HepG2 (cell line): ENCODE measurements around the gene FLAD1. TPM values are rescaled to one million over a fixed set of nuclear protein-coding genes. Genes with fewer than 3 reads are reported as not detected.
A peak's percentile ranks its signal among the peaks of the same experiment; 100 is the strongest.

ENCODE experiments used
- ATAC-seq: fragments of 200-7000 bp; cut with Tn5 transposase; 3 replicates; pipeline ENCODE4 v1.9.1; 2020; ENCODE audit warnings: mild to moderate bottlenecking, moderate library complexity
- BruUV-seq: library from RNA; stranded (reverse); fragments of 400-500 nt; replicated peaks from 2 replicates; lab custom pipeline; 2021; lab: Mats Ljungman, UMichigan
- CTCF ChIA-PET: fragments of 300-600 bp; formaldehyde crosslinking; extraction: SDS; loops from one replicate; lab custom pipeline; 2021; ENCODE audit warnings: low total read pairs, inconsistent platforms, low intra/inter-chr PET ratio; lab: Yijun Ruan, JAX
- POLR2A ChIA-PET: fragments of 350-600 bp; sonication (Branson Sonifier 250); formaldehyde crosslinking; loops from one replicate; lab custom pipeline; 2020; ENCODE audit warnings: antibody characterized with exemption, inconsistent platforms; lab: Yijun Ruan, JAX
- DNase-seq: peaks from one replicate; pipeline ENCODE4 v3.0.0-alpha.2; 2015; ENCODE audit warnings: low spot score
- FAIRE-seq: peaks from 3 replicates; lab custom pipeline; 2011; peaks lifted over from hg19 to GRCh38; lab: Jason Lieb, UNC
- H2AFZ ChIP-seq: one replicate; pipeline ENCODE4 v1.6.1; 2011; ENCODE audit warnings: low read length, inconsistent platforms
- H3K27ac ChIP-seq: fragments of 300-600 bp; 3 replicates; pipeline ENCODE4 v1.8.0; 2011; ENCODE audit warnings: mixed run types, mild to moderate bottlenecking, mixed read lengths, low read length, inconsistent platforms; ENCODE audit not compliant: insufficient read depth; ENCODE audit errors: extremely low read length
- H3K27me3 ChIP-seq, 2 experiments: fragments of 200-600 bp in 1 of 2; 2 replicates in 1 of 2; 3 replicates in 1 of 2; pipeline versions ENCODE4 v1.6.0 to v1.8.0; 2011; ENCODE audit warnings: low read length in 2 of 2, mild to moderate bottlenecking in 2 of 2, moderate library complexity in 2 of 2, inconsistent platforms in 1 of 2; ENCODE audit not compliant: insufficient read depth in 2 of 2, control insufficient read depth in 1 of 2
- H3K36me3 ChIP-seq, 2 experiments: fragments of 200-600 bp in 1 of 2; replicated peaks in 1 of 2; 2 replicates in 1 of 2; 3 replicates in 1 of 2; pipeline versions ENCODE4 v1.5.1 to v1.8.0; 2011; ENCODE audit warnings: low read length in 2 of 2, inconsistent platforms in 1 of 2; ENCODE audit not compliant: insufficient read depth in 2 of 2, control insufficient read depth in 1 of 2
- H3K4me1 ChIP-seq: 2 replicates; pipeline ENCODE4 v1.5.1; 2012; ENCODE audit warnings: low read length, inconsistent platforms; ENCODE audit not compliant: insufficient read depth
- H3K4me2 ChIP-seq: 2 replicates; pipeline ENCODE4 v1.6.0; 2011; ENCODE audit warnings: low read depth, low read length, inconsistent platforms
- H3K4me3 ChIP-seq, 3 experiments: fragments of 200-600 bp in 1 of 3; sonication (generic), shearing (Covaris generic) in 1 of 3; replicated peaks in 1 of 3; 2 replicates each; pipeline ENCODE4 v1.5.1; 2011 to 2016; ENCODE audit warnings: low read length in 3 of 3, inconsistent platforms in 2 of 3, low read depth in 2 of 3, mild to moderate bottlenecking in 2 of 3, control low read depth in 1 of 3, mixed read lengths in 1 of 3; ENCODE audit not compliant: insufficient read depth in 1 of 3
- H3K79me2 ChIP-seq: one replicate; pipeline ENCODE4 v1.6.1; 2011; ENCODE audit warnings: low read length, inconsistent platforms; ENCODE audit not compliant: insufficient read depth
- H3K9ac ChIP-seq: 2 replicates; pipeline ENCODE4 v1.6.0; 2011; ENCODE audit warnings: mild to moderate bottlenecking, low read depth, low read length, inconsistent platforms; ENCODE audit not compliant: insufficient read depth
- H3K9me3 ChIP-seq: 2 replicates; pipeline ENCODE4 v1.5.1; 2012; ENCODE audit warnings: mild to moderate bottlenecking, low read length
- H4K20me1 ChIP-seq: 2 replicates; pipeline ENCODE4 v1.6.0; 2011; ENCODE audit warnings: inconsistent platforms, mild to moderate bottlenecking, low read length, moderate library complexity; ENCODE audit not compliant: insufficient read depth
- ETS1 ChIP-seq: sonication (generic); formaldehyde crosslinking; IDR thresholded peaks from 2 replicates; pipeline ENCODE4 v1.4.0; 2020; ENCODE audit warnings: missing genetic modification reagents
- FOXJ3 ChIP-seq: sonication (generic); formaldehyde crosslinking; IDR thresholded peaks from 2 replicates; pipeline ENCODE4 v1.4.0; 2020; ENCODE audit warnings: missing genetic modification reagents, mild to moderate bottlenecking, borderline replicate concordance
- HDAC1 ChIP-seq: sonication (generic); formaldehyde crosslinking; IDR thresholded peaks from 2 replicates; pipeline ENCODE4 v1.5.1; 2020; ENCODE audit warnings: mild to moderate bottlenecking, missing genetic modification reagents
- HHEX ChIP-seq: IDR thresholded peaks from 2 replicates; pipeline ENCODE4 v1.6.1; 2016; ENCODE audit warnings: control low read depth
- HOXD1 ChIP-seq: sonication (generic); formaldehyde crosslinking; IDR thresholded peaks from 2 replicates; pipeline ENCODE4 v1.5.0; 2020; ENCODE audit warnings: missing genetic modification reagents
- KLF13 ChIP-seq: sonication (generic); formaldehyde crosslinking; IDR thresholded peaks from 2 replicates; pipeline ENCODE4 v1.4.0; 2020; ENCODE audit warnings: mild to moderate bottlenecking, missing genetic modification reagents
- KLF6 ChIP-seq: IDR thresholded peaks from 2 replicates; pipeline ENCODE4 v1.8.0; 2016; ENCODE audit warnings: missing biosample characterization, missing genetic modification reagents
- MTA3 ChIP-seq: sonication (generic); formaldehyde crosslinking; IDR thresholded peaks from 2 replicates; pipeline ENCODE4 v1.4.0; 2020; ENCODE audit warnings: missing genetic modification reagents
- NKX3-1 ChIP-seq: sonication (generic); formaldehyde crosslinking; IDR thresholded peaks from 2 replicates; pipeline ENCODE4 v1.5.0; 2020; ENCODE audit warnings: missing genetic modification reagents
- NR1H2 ChIP-seq: sonication (generic); formaldehyde crosslinking; IDR thresholded peaks from 2 replicates; pipeline ENCODE4 v1.8.1; 2022; ENCODE audit warnings: low read depth, missing genetic modification reagents, borderline replicate concordance
- POLR2AphosphoS5 ChIP-seq: IDR thresholded peaks from 2 replicates; pipeline ENCODE4 v1.6.1; 2012; ENCODE audit warnings: low read depth, low read length
- PTBP1 ChIP-seq: fragments of 200-400 bp; formaldehyde crosslinking; IDR thresholded peaks from 2 replicates; pipeline ENCODE4 v1.6.1; 2018; ENCODE audit warnings: low read length, low read depth; ENCODE audit not compliant: poor library complexity, severe bottlenecking
- RBM39 ChIP-seq: fragments of 200-400 bp; formaldehyde crosslinking; IDR thresholded peaks from one replicate; pipeline ENCODE4 v1.6.1; 2018; ENCODE audit warnings: antibody characterized with exemption, mild to moderate bottlenecking, low read depth, low read length; ENCODE audit not compliant: poor library complexity, severe bottlenecking
- YEATS4 ChIP-seq: sonication (generic); formaldehyde crosslinking; IDR thresholded peaks from 2 replicates; pipeline ENCODE4 v1.4.0; 2020; ENCODE audit warnings: missing genetic modification reagents, borderline replicate concordance
- YY1 ChIP-seq: IDR thresholded peaks from 2 replicates; pipeline ENCODE4 v1.6.1; 2011; ENCODE audit warnings: low read length, low read depth, moderate library complexity, mild to moderate bottlenecking; ENCODE audit not compliant: insufficient read depth, insufficient replicate concordance
- ZBTB4 ChIP-seq: sonication (generic); formaldehyde crosslinking; IDR thresholded peaks from 2 replicates; pipeline ENCODE4 v1.4.0; 2020; ENCODE audit warnings: missing genetic modification reagents, mild to moderate bottlenecking, borderline replicate concordance
- ZFP1 ChIP-seq: IDR thresholded peaks from 2 replicates; pipeline ENCODE4 v1.6.1; 2016
- ZFY ChIP-seq: sonication (generic); formaldehyde crosslinking; IDR thresholded peaks from 2 replicates; pipeline ENCODE4 v1.4.0; 2020; ENCODE audit warnings: missing genetic modification reagents
- ZNF317 ChIP-seq: sonication (generic); formaldehyde crosslinking; IDR thresholded peaks from 2 replicates; pipeline ENCODE4 v1.5.0; 2020; ENCODE audit warnings: mild to moderate bottlenecking, missing genetic modification reagents
- WGBS: methylation state at CpG from one replicate; pipeline ENCODE4 v1.1.6; 2017; ENCODE audit warnings: low lambda C conversion rate; 5-methylcytosine and 5-hydroxymethylcytosine counted together
- in situ Hi-C: cut with HindIII; loops from 2 replicates; pipeline ENCODE4 v1.10.0; 2017; ENCODE audit warnings: low pct_unique_long_range_greater_than_20kb; ENCODE audit not compliant: extremely low pct_ligation_motif_present
- intact Hi-C: fragments of 100-400 bp; cut with micrococcal nuclease; formaldehyde crosslinking; loops from one replicate; pipeline ENCODE4 v1.10.0; 2022; ENCODE audit not compliant: unreplicated experiment
- polyA plus RNA-seq, 8 experiments: library from polyadenylated mRNA; depleted of rRNA in 3 of 8; stranded (reverse) in 7 of 8; unstranded in 1 of 8; fragments of >200 nt; fragmentation: Illumina TruSeq in 4 of 8; extraction: Trizol in 4 of 8; gene quantifications; 2 replicates each; pipeline versions ENCODE4 v1.2.1 to v1.2.3, GENCODE V29; 2011 to 2016; ENCODE audit warnings: low read depth in 4 of 8, missing spikeins in 1 of 8, mixed read lengths in 1 of 8; ENCODE audit not compliant: insufficient read depth in 1 of 8
- total RNA-seq, 5 experiments: library from RNA; depleted of rRNA; stranded (reverse); fragments of >200 nt; fragmentation: Illumina TruSeq; extraction: Trizol; gene quantifications; 2 replicates each; pipeline ENCODE4 v1.2.3, GENCODE V29; 2016; ENCODE audit warnings: low read depth in 1 of 5

The FLAD1 gene
- total and polyA plus RNA-seq, 2 of the 13 experiments (the other 11 are each of a cell fraction or from before 2014, with no cell fraction given) = 25.9 to 32.8 TPM

GRCh38 chr1:154973344-154974101, 9.6 kb upstream of the FLAD1 start:
- POLR2A ChIA-PET = interaction anchor here (0.7 to 6.6 kb wide), 21 partner anchors 11 to 753 kb away, joined by 3 to 148 read pairs (median 11); partner anchors contain the start of genes ADAM15, FLAD1, LENEP and PBXIP1
- CTCF ChIA-PET = interaction anchor here (1.0 kb wide), 1 partner anchor 11 kb away, joined by 3 read pairs; no protein-coding TSS in a partner anchor
- no peaks in the 10 kb centered on the region for H3K9me3 ChIP-seq
- H3K27ac ChIP-seq = peak overlapping the region; percentile 100
- H4K20me1 ChIP-seq = no peaks in the 10 kb centered on the region
- DNase-seq (peak; percentile 99), FAIRE-seq (peak; percentile 95), ATAC-seq (peak; percentile 12)
- no peak overlapping the region for H2AFZ ChIP-seq
- 2% methylated on average over 37 of the region's 37 CpGs for WGBS
- H3K4me1 ChIP-seq = peaks cover 69% of the 10 kb centered on the region
- H3K4me3 ChIP-seq = peak overlapping the region; percentile 65 to 84 (median 70)
- intact Hi-C loops (loop anchor here (1.0 to 2.0 kb wide), 3 partner anchors 17 to 89 kb away; partner anchors contain the start of genes EFNA4 and PBXIP1), in situ Hi-C loops (no loop called here)
- no TSS peak for BruUV-seq
- no peaks in the 10 kb centered on the region; a peak in 1 of 5 replicates for H3K27me3 ChIP-seq
- H3K79me2 ChIP-seq = peaks cover 69% of the 10 kb centered on the region
- H3K36me3 ChIP-seq = peaks cover 0 to 16% of the 10 kb centered on the region in 2 experiments
- peak overlapping the region; percentile 98 for H3K9ac ChIP-seq
- H3K4me2 ChIP-seq = peak overlapping the region; percentile 100
- TF ChIP-seq ETS1 (no peak), NKX3-1 (CRISPR knock-in tag) (no peak), KLF13 (CRISPR knock-in tag) (no peak), PTBP1 (no peak), ZNF317 (no peak; the same call in 1 of the 2 replicates), ZFP1 (CRISPR knock-in tag) (0 out of 2 replicates have a peak, but pooled peaks have one; percentile 17), ZFY (CRISPR knock-in tag) (peak; percentile 17; the same call in 1 of the 2 replicates), NR1H2 (CRISPR knock-in tag) (no peak), FOXJ3 (CRISPR knock-in tag) (no peak), YY1 (no peak), HOXD1 (no peak), HHEX (CRISPR knock-in tag) (no peak), ZBTB4 (no peak), KLF6 (CRISPR knock-in tag) (0 out of 2 replicates have a peak, but pooled peaks have one; percentile 49), RBM39 (no peak), POLR2AphosphoS5 (peak; percentile 98), YEATS4 (CRISPR knock-in tag) (peak; percentile 18; the same call in 1 of the 2 replicates), HDAC1 (CRISPR knock-in tag) (peak; percentile 39), MTA3 (no peak)
